ENCODE results near the gene PRPF40A.
"Not testable (repeated sequence)": the region's sequence is repeated elsewhere in the genome, so short reads cannot be mapped to it uniquely, and the experiment has no call there.

The PRPF40A gene

GRCh38 chr2:152738438-152738837, 21.2 kb upstream of the PRPF40A start:
- Histone ChIP-seq H3K4me3 (replicated peaks; ENCODE audit: insufficient read depth, low read length) (no peak overlapping the region), H3K27ac (replicated peaks) (no peak overlapping the region), H3K27me3 (ENCODE audit: insufficient read depth, poor library complexity, severe bottlenecking) (no peaks in the 10 kb centered on the region)
- TF ChIP-seq GABPA (IDR thresholded peaks at IDR 0.05; ENCODE audit: low read depth) (no peak), POLR2AphosphoS5 (IDR thresholded peaks at IDR 0.05; ENCODE audit: low read depth) (no peak), CTCF (IDR thresholded peaks at IDR 0.05; ENCODE audit: insufficient read depth, low read length) (no peak), SPI1 (IDR thresholded peaks at IDR 0.05; ENCODE audit: borderline replicate concordance, low read depth) (no peak), REST (IDR thresholded peaks at IDR 0.05; ENCODE audit: insufficient replicate concordance, low read depth) (no peak)
- DNase-seq (ENCODE audit: low read depth in 1 of 2, low spot score in 1 of 2), result no peak

- H3K27me3 ChIP-seq (ENCODE audit: insufficient read depth, poor library complexity, severe bottlenecking); H3K4me3 ChIP-seq (replicated peaks; ENCODE audit: insufficient read depth, low read length); H3K27ac ChIP-seq (replicated peaks); DNase-seq (ENCODE audit: low read depth in 1 of 2, low spot score in 1 of 2): not testable (repeated sequence)
These were observed 20.2 kb upstream of the PRPF40A start for GRCh38 chr2:152737509-152737908.

GRCh38 chr2:152730591-152731333, 13.5 kb upstream of the PRPF40A start:
- Histone ChIP-seq H3K27me3 (ENCODE audit: insufficient read depth, poor library complexity, severe bottlenecking) (no peaks in the 10 kb centered on the region), H3K27ac (replicated peaks) (peak overlapping the region; percentile 47), H3K4me3 (replicated peaks; ENCODE audit: insufficient read depth, low read length) (0 out of 2 replicates have a peak overlapping the region, but pooled peaks have one; percentile 1)
- no peak for TF ChIP-seq SPI1 (IDR thresholded peaks at IDR 0.05; ENCODE audit: borderline replicate concordance, low read depth)
- peak; percentile 58 for TF ChIP-seq POLR2AphosphoS5 (IDR thresholded peaks at IDR 0.05; ENCODE audit: low read depth)
- DNase-seq (ENCODE audit: low read depth in 1 of 2, low spot score in 1 of 2), result peak; percentile 73 to 85

- H3K27ac ChIP-seq (replicated peaks), result peak overlapping the region; percentile 47
- DNase-seq (ENCODE audit: low read depth in 1 of 2, low spot score in 1 of 2), result no peak
- no peaks in the 10 kb centered on the region for H3K27me3 ChIP-seq (ENCODE audit: insufficient read depth, poor library complexity, severe bottlenecking)
- TF ChIP-seq POLR2AphosphoS5 (IDR thresholded peaks at IDR 0.05; ENCODE audit: low read depth) (no peak), REST (IDR thresholded peaks at IDR 0.05; ENCODE audit: insufficient replicate concordance, low read depth) (no peak)
- no peak overlapping the region for H3K4me3 ChIP-seq (replicated peaks; ENCODE audit: insufficient read depth, low read length)
These were observed 12.6 kb upstream of the PRPF40A start for GRCh38 chr2:152729844-152730243.

GRCh38 chr2:152723918-152724317, 6.7 kb upstream of the PRPF40A start:
- Histone ChIP-seq H3K27me3 (ENCODE audit: insufficient read depth, poor library complexity, severe bottlenecking) (no peaks in the 10 kb centered on the region), H3K4me3 (replicated peaks; ENCODE audit: insufficient read depth, low read length) (no peak overlapping the region), H3K27ac (replicated peaks) (no peak overlapping the region)
- TF ChIP-seq GABPA (IDR thresholded peaks at IDR 0.05; ENCODE audit: low read depth) (no peak), SPI1 (IDR thresholded peaks at IDR 0.05; ENCODE audit: borderline replicate concordance, low read depth) (no peak), CTCF (IDR thresholded peaks at IDR 0.05; ENCODE audit: insufficient read depth, low read length) (no peak), REST (IDR thresholded peaks at IDR 0.05; ENCODE audit: insufficient replicate concordance, low read depth) (no peak), POLR2AphosphoS5 (IDR thresholded peaks at IDR 0.05; ENCODE audit: low read depth) (no peak)
- no peak for DNase-seq (ENCODE audit: low read depth in 1 of 2, low spot score in 1 of 2)

GRCh38 chr2:152722639-152723038, 5.4 kb upstream of the PRPF40A start:
- DNase-seq (ENCODE audit: low read depth in 1 of 2, low spot score in 1 of 2); H3K27me3 ChIP-seq (ENCODE audit: insufficient read depth, poor library complexity, severe bottlenecking); H3K4me3 ChIP-seq (replicated peaks; ENCODE audit: insufficient read depth, low read length); H3K27ac ChIP-seq (replicated peaks): not testable (repeated sequence)
